OCI-LY7 (cell line): Measurements from ENCODE around the gene HSPD1.

ENCODE experiments used
- EZH2phosphoT487 ChIP-seq: fragments of 200-600 bp; sonication (generic); IDR thresholded peaks from 2 replicates; pipeline ENCODE4 v1.6.1; 2018; ENCODE audit warnings: low read depth, borderline replicate concordance, mild to moderate bottlenecking, mixed run types, antibody characterized with exemption, low read length, moderate library complexity, mixed read lengths
- TF ChIP-seq, protein P1 (sequence below): fragments of 200-600 bp; sonication (generic); conservative IDR thresholded peaks from 2 replicates; pipeline ENCODE4 v1.5.1; 2014; ENCODE audit warnings: mild to moderate bottlenecking, antibody characterized with exemption, low read length, moderate library complexity, mixed read lengths

DNA sequence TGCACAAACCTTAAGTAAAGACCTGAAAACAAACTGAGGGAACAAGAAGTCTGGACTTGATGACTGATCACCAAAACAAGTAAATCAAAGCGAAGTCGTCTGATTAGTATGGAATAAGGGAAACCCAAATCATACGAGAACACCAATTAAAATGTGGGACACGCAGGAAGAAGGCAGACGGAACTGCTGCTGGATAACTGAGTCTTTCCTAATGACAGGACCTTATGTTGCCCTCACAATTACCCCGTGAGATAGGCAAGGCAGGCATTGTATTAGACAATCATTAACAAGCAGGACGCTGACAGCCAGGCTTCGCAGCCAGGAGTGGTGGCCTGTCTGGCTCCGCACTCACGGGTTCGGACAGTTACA is 46.9 kb downstream of the HSPD1 start:
- TF ChIP-seq, protein P1, sequence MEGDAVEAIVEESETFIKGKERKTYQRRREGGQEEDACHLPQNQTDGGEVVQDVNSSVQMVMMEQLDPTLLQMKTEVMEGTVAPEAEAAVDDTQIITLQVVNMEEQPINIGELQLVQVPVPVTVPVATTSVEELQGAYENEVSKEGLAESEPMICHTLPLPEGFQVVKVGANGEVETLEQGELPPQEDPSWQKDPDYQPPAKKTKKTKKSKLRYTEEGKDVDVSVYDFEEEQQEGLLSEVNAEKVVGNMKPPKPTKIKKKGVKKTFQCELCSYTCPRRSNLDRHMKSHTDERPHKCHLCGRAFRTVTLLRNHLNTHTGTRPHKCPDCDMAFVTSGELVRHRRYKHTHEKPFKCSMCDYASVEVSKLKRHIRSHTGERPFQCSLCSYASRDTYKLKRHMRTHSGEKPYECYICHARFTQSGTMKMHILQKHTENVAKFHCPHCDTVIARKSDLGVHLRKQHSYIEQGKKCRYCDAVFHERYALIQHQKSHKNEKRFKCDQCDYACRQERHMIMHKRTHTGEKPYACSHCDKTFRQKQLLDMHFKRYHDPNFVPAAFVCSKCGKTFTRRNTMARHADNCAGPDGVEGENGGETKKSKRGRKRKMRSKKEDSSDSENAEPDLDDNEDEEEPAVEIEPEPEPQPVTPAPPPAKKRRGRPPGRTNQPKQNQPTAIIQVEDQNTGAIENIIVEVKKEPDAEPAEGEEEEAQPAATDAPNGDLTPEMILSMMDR, result no peak
- no peak for TF ChIP-seq EZH2phosphoT487
